Nephron (organoid): ENCODE data around the gene GUF1.
A peak's percentile ranks its signal among the peaks of the same experiment; 100 is the strongest.

Experiments
- H3K27ac Mint-ChIP-seq, 3 experiments: 2 replicates each; pipeline ENCODE4 v1.8.0; 2020; ENCODE audit warnings: mixed read lengths in 3 of 3, mild to moderate bottlenecking in 2 of 3, moderate library complexity in 1 of 3
- H3K27me3 Mint-ChIP-seq: 2 replicates; pipeline ENCODE4 v1.8.0; 2021; ENCODE audit warnings: low read depth, mild to moderate bottlenecking, moderate library complexity, mixed read lengths
- H3K36me3 Mint-ChIP-seq: 2 replicates; pipeline ENCODE4 v1.8.0; 2020; ENCODE audit warnings: low read depth, mixed read lengths
- H3K4me1 Mint-ChIP-seq: 2 replicates; pipeline ENCODE4 v1.8.0; 2020; ENCODE audit warnings: mixed read lengths
- H3K4me3 Mint-ChIP-seq, 3 experiments: 2 replicates each; pipeline ENCODE4 v1.8.0; 2020; ENCODE audit warnings: mild to moderate bottlenecking in 3 of 3, mixed read lengths in 3 of 3, moderate library complexity in 2 of 3
- H3K9me3 Mint-ChIP-seq: 2 replicates; pipeline ENCODE4 v1.8.0; 2020; ENCODE audit warnings: mixed read lengths
- CTCF ChIP-seq, 3 experiments: fragments of 200-600 bp; sonication (generic); IDR thresholded peaks; one replicate each; pipeline ENCODE4 v1.5.0; 2021; ENCODE audit warnings: antibody characterized with exemption in 3 of 3; ENCODE audit not compliant: unreplicated experiment in 3 of 3

GUF1 gene

GRCh38 chr4:44678094-44679041 lies at the start of gene GUF1:
TSS of gene GUF1 (plus strand) at chr4:44678420. CDS start at chr4:44678623, 203 bp downstream.
- Mint-ChIP-seq H3K27ac (peak within 1 kb of the TSS; percentile 97 to 99 (median 97)), H3K4me3 (peak within 1 kb of the TSS; percentile 95 to 98 (median 97)), H3K9me3 (no peaks in the 10 kb centered on the region), H3K36me3 (no peaks in the 10 kb centered on the region), H3K4me1 (peaks cover 29% of the 10 kb centered on the region), H3K27me3 (no peaks in the 10 kb centered on the region)
- no peak for TF ChIP-seq CTCF (IDR thresholded peaks at IDR 0.05; ENCODE audit: unreplicated experiment in 3 of 3)

GRCh38 chr4:44629280-44629866 lies 48.8 kb upstream of the GUF1 start:
- Mint-ChIP-seq H3K4me3 (no peak overlapping the region), H3K9me3 (no peaks in the 10 kb centered on the region), H3K4me1 (no peaks in the 10 kb centered on the region), H3K36me3 (no peaks in the 10 kb centered on the region), H3K27ac (no peak overlapping the region), H3K27me3 (peaks cover 4% of the 10 kb centered on the region)
- TF ChIP-seq CTCF (IDR thresholded peaks at IDR 0.05; ENCODE audit: unreplicated experiment in 3 of 3), result peak; percentile 73 to 84 (median 79)

GRCh38 chr4:44632089-44632488 lies 46.1 kb upstream of the GUF1 start:
- Mint-ChIP-seq H3K4me1 (no peaks in the 10 kb centered on the region), H3K9me3 (no peaks in the 10 kb centered on the region), H3K27me3 (peaks cover 4% of the 10 kb centered on the region), H3K36me3 (no peaks in the 10 kb centered on the region), H3K27ac (no peak overlapping the region), H3K4me3 (no peak overlapping the region)
- peak; percentile 21 to 30 (median 25) for TF ChIP-seq CTCF (IDR thresholded peaks at IDR 0.05; ENCODE audit: unreplicated experiment in 3 of 3)

- Mint-ChIP-seq H3K27me3 (peaks cover 4% of the 10 kb centered on the region), H3K4me1 (no peaks in the 10 kb centered on the region), H3K9me3 (no peaks in the 10 kb centered on the region), H3K4me3 (no peak overlapping the region), H3K36me3 (no peaks in the 10 kb centered on the region), H3K27ac (no peak overlapping the region)
- no peak for TF ChIP-seq CTCF (IDR thresholded peaks at IDR 0.05; ENCODE audit: unreplicated experiment in 3 of 3)
These were observed 45.5 kb upstream of the GUF1 start for GRCh38 chr4:44632733-44633132.

- Mint-ChIP-seq H3K36me3 (no peaks in the 10 kb centered on the region), H3K4me1 (no peaks in the 10 kb centered on the region)
- TF ChIP-seq CTCF (IDR thresholded peaks at IDR 0.05; ENCODE audit: unreplicated experiment in 3 of 3), result no peak
These were observed 40.1 kb upstream of the GUF1 start for GRCh38 chr4:44638091-44638490.

More at GRCh38 chr4:44638091-44638490, 40.1 kb upstream of the GUF1 start:
- H3K27me3 Mint-ChIP-seq, result no peaks in the 10 kb centered on the region
- H3K9me3 Mint-ChIP-seq, result peaks cover 6% of the 10 kb centered on the region
- H3K27ac Mint-ChIP-seq, result no peak overlapping the region
- H3K4me3 Mint-ChIP-seq, result no peak overlapping the region
